WI38 (cell line): ENCODE data around the gene NPHP4.

ENCODE experiments used
- H3K4me3 ChIP-seq: 2 replicates; pipeline ENCODE4 v1.5.1; 2011; ENCODE audit warnings: low read depth, mild to moderate bottlenecking, control low read depth, low read length
- TF ChIP-seq, protein P1 (sequence below): IDR thresholded peaks from 2 replicates; pipeline ENCODE4 v1.5.1; 2012; ENCODE audit warnings: low read depth, mild to moderate bottlenecking, control low read depth, low read length

NPHP4 gene

DNA sequence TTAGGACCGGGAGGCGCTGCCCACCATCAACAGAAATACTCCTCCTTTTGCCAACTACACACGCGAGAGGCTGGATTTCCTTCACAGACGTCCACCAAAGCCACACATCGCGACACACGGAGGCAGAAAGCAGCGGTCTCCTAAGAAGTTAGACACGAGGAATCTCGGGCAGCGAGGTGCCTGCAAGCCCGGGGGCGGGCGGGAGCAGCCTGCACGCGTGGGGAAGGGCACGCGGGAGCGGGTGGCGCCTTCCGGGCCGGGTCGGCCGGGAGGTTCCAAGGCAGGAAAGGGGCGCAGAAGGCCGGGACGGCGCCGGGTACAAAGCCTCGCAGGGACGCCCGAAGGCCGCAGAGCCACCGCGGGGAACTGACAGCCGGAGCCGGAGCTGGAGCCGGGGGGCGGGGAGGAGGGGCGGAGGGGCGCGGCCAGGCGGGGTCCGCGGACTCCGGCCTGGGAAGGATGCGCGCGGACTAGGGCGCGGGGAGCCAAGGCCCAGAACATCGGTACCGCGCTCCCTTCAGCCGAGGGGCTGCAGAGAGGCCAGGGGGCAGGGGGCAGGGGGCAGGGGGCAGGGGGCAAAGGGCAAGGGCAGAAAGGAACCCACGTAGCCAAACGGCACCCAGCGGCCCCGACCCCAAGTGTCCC is 722 bp downstream of the NPHP4 start:
- TF ChIP-seq, protein P1, sequence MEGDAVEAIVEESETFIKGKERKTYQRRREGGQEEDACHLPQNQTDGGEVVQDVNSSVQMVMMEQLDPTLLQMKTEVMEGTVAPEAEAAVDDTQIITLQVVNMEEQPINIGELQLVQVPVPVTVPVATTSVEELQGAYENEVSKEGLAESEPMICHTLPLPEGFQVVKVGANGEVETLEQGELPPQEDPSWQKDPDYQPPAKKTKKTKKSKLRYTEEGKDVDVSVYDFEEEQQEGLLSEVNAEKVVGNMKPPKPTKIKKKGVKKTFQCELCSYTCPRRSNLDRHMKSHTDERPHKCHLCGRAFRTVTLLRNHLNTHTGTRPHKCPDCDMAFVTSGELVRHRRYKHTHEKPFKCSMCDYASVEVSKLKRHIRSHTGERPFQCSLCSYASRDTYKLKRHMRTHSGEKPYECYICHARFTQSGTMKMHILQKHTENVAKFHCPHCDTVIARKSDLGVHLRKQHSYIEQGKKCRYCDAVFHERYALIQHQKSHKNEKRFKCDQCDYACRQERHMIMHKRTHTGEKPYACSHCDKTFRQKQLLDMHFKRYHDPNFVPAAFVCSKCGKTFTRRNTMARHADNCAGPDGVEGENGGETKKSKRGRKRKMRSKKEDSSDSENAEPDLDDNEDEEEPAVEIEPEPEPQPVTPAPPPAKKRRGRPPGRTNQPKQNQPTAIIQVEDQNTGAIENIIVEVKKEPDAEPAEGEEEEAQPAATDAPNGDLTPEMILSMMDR: no peak
- H3K4me3 ChIP-seq: peak overlapping the region; percentile 77

DNA sequence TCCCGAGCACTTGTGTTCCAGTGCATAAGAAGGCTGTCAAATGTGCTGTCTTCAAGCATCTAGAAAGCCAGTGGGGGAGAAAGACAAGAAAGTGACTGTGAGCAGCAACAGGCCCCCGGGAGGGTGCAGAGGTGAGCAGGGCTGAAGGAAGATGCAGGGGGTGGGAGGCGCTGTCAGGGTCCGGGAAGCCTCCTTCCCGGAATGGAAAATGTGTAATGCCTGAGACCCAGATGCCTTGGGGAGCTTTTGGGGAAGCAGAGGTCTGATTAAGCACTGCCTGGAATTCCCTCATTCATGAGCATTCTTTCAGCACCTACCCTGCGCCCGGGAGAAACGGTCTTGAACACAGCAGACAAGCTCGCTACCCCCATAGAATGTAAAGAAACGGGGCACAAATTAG is 1.3 kb downstream of the NPHP4 start:
- TF ChIP-seq, protein P1: no peak
- peak overlapping the region; percentile 77 for H3K4me3 ChIP-seq

DNA sequence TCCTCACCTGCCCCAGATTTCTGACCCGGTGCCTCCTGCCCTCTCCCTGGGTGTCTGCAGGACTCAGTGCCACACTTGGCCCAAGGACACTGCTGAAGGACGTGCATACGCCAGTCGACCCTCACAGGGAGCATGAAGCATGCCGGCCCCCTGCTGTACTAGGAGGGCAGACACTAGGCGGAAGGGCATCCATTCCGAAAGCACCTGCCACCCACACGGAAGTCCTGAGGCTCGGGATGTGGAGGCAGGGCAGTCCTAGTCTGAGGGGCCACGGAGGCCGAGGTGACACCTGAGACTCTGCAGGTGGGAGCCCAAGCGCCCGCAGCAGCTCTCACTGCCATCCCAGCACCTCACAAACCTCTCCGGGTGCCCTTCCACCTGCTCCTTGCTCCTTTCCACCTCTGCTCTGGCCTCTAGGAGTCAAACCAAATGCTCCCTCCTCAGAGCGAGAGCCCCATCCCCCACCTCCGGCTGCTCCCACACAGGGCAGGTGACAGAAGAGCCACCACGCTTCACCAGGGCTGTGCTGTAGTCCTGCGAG is 2.4 kb downstream of the NPHP4 start:
- TF ChIP-seq, protein P1: no peak
- H3K4me3 ChIP-seq: no peak overlapping the region

DNA sequence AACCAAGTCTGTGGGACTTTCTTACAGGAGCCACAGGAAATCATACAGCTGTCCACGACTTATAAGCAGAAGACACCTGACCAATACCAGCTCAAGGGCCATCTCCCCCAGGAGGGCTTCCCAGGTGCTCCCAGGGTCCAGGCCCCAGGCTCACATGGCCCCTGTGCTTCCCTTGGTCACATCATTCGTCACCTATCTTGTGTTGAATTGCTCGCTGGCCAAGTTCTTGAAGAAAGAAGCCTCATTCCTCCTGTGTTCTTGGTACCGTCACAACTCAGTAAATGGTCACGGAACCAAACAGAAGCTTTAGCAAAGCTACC is 3.0 kb downstream of the NPHP4 start:
- H3K4me3 ChIP-seq: no peak overlapping the region
- TF ChIP-seq, protein P1: no peak

DNA sequence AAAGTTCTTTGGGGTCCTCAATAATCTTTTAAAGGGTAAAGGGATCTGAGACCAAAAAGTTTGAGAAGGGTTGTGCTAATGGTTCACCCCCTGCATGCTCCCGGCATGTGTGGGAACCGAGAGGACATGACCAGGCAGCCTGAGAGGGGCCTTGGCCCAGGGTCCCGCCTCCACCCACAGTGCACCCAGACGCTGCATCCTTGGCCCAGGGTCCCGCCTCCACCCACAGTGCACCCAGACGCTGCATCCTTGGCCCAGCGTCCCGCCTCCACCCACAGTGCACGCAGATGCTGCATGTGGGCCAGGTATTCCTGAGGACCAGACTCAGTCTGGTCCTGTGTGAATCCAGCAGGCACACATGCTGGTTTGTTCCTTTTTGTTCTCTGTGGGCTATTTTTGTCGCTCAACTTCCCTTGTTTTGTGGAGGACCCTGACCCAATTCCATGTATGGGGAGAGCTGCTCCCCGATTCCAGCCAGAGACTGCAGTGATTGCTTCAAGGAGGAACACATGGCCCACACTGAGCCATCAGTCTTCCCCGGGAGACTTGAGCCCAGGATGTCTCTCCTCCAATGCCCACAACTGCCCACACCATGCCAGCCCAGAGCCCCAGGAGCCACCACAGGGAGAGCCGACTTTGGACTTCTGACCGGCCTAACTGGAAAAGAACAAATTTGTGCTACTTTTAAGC is 3.5 kb downstream of the NPHP4 start:
- TF ChIP-seq, protein P1: no peak
- H3K4me3 ChIP-seq: no peak overlapping the region

DNA sequence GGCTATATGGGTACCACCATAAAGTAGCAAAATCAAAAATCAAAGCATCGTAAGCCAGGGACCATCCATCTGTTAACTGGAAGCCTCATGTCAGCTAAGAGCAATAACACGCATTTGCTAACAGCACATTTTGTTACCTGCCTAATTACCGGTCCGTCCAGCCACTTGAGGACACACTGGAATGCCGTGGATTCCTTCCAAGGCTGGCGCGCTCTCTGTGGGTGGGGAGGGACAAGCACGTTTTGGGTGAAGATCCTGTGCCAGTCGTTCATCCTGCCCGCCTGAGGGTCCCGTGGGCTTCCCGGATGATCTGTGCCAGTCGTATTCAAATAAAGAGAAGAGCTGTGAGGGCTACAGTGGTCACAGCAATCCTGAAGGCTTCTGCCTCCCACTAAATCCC is 6.2 kb downstream of the NPHP4 start:
- TF ChIP-seq, protein P1: no peak

DNA sequence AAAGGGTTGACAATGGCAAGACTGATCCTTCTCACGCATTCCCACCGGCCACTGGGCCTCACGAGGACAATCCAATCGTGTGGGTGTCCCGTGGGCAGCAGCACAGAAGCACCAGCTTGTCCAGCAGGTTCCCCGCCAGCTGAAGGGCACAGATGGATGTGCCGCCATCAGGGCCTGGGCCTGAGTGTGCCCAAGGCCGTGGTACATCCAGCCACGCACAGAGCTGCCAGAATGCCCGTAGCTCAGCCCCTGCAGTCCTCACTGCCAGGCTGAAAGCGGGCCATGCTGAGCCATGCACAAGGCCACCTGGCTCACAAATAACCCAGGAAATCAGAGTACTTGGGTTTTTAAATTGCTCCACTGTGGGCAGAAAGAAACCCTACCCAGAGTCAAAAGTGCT is 7.0 kb downstream of the NPHP4 start:
- TF ChIP-seq, protein P1: no peak
- no peak overlapping the region for H3K4me3 ChIP-seq

More for the DNA sequence above, 6.2 kb downstream of the NPHP4 start:
- no peak overlapping the region for H3K4me3 ChIP-seq
